RCC 7860 (cell line): ENCODE results near the gene NOS1AP.

Experiments
- DNase-seq: peaks from one replicate; pipeline ENCODE4 v3.0.0-alpha.2; 2015; ENCODE audit warnings: low spot score
- FAIRE-seq: peaks from 2 replicates; lab custom pipeline; 2012; peaks lifted over from hg19 to GRCh38; lab: Jason Lieb, UNC

Gene NOS1AP

DNA sequence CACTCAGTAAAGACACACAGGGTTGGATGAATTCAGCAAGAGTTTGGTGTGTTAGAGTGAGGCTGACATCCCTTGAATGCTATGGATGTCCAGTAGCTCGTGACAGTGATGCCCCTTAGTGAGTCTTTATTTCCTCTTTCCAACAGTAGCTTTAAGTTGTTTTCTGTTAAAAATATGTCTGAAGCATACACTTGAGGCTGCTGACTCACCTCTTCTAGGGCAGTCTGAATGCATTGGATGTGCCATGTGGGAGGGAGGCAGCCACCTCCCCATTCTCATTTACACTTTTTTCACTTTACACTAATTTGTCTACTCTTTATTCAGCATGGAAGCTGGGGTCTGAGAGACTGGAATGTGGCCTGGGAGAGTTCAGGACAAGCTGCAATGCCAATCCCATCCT, 17.6 kb downstream of the NOS1AP start:
- no peak for FAIRE-seq

GRCh38 chr1:162087574-162087973, 18.1 kb downstream of the NOS1AP start:
- DNase-seq, result no peak
- FAIRE-seq, result no peak

More for the DNA sequence above, 17.6 kb downstream of the NOS1AP start:
- DNase-seq, result no peak

GRCh38 chr1:162088281-162088969, 18.9 kb downstream of the NOS1AP start:
- no peak for FAIRE-seq
- DNase-seq, result no peak

- DNase-seq (no peak), FAIRE-seq (no peak)
Observed at GRCh38 chr1:162089748-162090147, 20.3 kb downstream of the NOS1AP start.

- DNase-seq (no peak), FAIRE-seq (no peak)
Observed at GRCh38 chr1:162090378-162090777, 20.9 kb downstream of the NOS1AP start.

DNA sequence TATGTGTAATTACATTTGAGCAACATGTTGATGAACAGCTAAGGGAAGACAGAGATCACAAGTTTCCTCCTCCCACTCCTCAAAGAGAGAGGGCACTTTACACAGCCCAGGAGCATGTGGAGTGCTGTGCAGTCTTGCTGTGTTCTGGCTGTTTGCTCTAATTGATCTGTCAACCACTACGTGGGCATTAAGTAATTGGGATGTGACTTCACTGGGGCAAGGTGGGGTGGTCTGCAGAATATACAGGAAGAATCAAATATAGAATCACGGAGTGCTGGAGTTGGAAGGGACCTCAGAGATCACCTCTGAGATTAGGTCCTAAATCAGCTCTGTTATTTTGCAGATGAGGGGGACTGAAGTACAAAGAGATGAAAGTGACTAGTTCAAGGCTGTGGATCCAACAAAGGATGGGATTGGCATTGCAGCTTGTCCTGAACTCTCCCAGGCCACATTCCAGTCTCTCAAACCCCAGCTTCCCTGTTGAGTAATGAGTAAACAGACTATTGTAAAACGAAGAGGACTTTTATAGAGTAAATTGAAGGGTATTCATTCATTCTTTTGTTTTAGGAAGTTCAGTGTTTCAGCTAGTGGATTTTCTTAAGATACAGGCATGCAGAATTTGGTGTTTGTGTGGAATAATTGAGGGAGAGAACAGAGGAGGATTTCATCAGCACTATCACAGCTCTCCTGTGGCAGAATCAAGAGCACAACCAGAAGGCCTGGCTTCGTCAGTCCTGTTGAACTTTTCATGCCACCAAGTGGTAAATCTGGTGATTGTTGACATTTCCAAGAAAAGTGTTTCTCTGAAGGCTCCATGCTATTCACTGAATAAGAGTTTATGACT, 22.4 kb downstream of the NOS1AP start:
- no peak for FAIRE-seq
- no peak for DNase-seq

DNA sequence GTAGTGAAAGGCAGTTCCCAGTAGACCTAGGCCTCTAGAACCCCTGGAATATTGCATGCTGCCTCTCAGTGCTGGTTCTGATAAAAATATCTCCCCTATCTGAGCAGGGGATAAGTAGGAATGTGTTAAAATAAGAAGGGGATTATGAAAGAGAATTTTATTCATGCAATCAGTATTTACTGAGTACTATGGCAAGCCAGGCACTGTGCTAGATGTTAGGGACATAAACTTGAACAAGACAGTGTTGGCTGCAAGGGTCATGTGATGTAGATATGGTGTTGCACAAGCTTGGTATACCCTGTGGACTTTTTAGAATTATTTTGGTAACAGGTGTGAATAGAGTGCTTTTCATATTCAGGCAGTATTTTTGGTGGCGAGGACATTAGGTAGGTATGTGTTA, 23.6 kb downstream of the NOS1AP start:
- FAIRE-seq, result no peak
- DNase-seq, result no peak

DNA sequence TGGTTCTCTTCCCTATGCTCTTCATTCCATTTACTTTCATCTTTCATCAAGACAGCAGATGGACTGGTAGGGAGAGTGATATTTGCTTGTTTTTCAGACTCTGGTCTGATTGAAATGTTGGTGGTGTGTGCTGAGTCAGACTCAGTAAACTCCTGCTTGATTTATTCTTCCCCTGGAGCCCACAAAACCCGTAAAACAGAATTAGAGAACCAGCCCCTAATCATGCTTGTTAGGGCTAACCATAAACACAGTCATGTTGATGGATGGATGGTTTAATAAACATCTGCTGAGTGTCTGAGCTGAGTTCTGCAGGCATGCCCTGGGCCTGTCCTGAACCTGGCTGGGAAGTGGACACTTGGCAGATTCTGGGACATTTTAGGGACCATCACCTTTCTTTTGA, 24.8 kb downstream of the NOS1AP start:
- FAIRE-seq (no peak), DNase-seq (no peak)

DNA sequence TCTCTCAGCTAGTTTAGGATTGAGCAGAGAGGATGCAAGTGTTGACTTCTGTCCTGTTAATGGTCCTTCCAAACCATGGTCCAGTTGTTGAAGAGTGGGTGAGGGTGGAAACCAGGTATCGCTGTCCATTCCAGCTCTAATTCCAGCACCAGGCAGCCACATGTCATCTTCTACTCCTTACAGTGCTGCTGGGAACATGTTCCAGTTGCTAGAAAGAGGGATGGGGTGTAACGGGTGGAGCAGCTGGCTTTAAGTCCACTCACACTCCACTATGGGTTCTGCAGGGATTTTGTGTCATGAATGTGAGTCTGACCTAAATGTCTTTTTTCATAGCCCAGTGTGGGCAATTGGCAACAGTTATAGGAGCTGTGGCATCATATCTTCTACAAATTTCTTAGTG, 25.2 kb downstream of the NOS1AP start:
- FAIRE-seq (no peak), DNase-seq (no peak)

- no peak for DNase-seq
- no peak for FAIRE-seq
Observed at GRCh38 chr1:162107911-162108310, 38.4 kb downstream of the NOS1AP start.

DNA sequence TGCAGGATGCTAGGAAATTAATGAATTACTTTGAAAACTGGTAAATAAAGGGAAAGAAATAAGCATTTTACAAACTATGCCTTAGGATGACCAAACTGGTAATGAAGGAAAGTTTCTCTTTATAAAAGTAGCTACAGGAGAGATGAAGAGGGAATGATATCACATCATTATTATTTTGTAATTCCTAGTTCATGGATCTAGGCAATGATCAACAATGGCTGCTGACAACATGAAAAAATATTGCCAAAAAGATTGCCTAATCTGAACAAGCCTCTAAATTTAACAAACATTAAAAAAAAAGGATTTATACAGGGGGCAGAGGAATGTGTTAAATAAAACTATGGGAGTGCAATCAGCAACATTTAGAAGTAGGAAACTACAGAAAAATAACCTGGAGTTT, 38.9 kb downstream of the NOS1AP start:
- DNase-seq (no peak), FAIRE-seq (no peak)

GRCh38 chr1:162110910-162111309, 41.4 kb downstream of the NOS1AP start:
- DNase-seq (no peak), FAIRE-seq (no peak)

DNA sequence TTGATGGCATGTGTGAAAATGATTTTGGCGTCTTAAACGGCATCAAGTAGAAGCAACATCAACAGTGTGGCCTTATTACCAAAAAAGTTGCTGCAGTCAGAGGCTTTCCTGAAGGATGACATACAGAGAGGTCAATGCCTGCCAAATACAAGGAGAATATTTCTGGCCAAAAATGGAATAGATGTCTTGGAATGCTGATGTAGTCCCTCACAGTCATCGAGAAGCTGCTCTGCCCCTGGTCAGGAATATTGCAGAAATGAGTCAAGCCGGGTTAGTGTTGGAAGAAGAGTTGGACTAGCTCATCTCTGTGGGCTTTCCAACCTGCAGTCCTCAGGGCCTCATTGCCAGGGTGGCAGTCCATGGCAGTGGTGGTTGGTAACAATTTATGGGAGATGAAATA, 42.1 kb downstream of the NOS1AP start:
- DNase-seq (no peak), FAIRE-seq (no peak)

DNA sequence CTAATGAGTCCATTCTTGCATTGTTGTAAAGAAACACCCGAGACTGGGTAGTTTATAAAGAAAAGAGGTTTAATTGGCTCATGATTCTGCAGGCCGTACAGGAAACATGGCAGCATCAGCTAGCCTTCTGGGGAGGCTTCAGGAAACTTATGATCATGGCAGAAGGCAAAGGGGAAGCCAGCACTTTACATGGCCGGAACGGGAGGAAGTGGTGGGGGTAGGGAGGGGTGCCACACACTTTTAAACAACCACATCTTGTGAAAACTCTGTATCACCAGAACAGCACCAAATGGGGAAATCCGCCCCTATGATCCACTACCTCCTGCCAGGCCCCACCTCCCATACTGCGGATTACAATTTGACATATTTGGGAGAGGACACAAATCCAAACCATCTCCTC, 43.9 kb downstream of the NOS1AP start:
- FAIRE-seq (no peak), DNase-seq (no peak)

DNA sequence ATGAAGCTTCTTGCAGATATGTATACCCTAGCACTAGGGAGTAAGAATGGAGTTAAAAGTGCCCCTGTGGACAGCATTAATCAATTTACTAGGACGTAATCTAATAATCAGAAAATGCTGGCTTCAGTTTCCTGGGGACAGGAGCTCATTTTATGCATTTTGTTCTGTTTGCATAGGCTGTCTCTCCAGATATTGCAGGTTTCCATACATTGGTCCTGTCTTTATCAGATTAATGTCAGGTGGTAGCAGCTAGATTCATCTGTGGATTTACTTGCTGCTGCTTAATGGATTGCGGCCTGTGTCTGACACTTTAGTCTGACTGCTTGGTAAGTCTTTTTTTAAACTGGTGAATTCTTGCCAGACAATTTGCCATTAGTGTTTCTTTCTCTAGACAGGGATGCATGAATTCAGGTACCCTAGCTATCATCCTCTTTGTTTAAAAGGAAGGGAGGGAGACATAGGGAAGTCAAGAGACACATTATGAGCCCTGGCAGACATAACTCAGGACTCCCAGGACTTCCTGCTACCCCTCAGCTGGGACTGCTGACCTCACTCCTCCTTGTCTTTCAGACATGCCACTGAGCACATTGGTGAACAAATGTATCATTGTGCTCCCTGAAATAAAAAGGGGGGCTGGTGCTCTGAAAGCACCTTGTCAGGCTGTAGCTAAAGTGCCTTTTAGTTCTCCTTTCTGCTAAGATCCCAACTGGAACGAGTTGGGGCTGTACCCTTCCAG, 47.7 kb downstream of the NOS1AP start:
- FAIRE-seq (no peak), DNase-seq (no peak)

- FAIRE-seq, result no peak
- DNase-seq, result no peak
Observed at GRCh38 chr1:162118063-162118462, 48.6 kb downstream of the NOS1AP start.

DNA sequence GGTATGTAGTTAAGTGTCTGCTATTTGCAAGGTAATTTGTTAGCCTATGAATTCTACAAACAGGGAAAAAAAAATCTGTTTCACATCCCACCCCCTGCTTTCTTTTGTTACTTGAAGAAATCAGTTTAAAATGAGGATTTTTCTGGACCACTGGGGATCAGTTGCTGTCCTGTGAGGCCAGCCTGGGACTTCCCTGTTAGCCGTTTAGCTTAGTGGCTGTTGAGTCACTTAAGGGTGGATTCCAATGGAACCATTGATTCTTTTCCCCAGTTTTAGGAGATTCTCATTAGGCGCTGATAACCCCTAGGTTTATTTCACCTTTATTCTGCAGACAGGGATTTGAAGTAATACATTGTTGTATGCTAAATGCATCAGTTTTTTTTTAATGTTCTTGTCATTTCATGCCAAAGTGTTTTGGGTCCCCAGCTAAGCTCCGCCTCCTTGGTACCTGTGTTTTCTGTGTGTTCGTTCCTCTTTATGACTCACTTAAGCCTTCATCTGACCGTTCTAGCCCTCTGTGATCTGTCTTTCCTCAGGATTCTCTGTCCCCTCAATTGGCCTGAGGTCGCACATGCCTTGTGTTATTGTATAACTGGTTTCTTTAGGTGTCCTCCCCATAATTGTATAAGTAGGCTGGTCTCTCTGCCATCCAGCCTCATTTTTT, 59.3 kb downstream of the NOS1AP start:
- DNase-seq (no peak), FAIRE-seq (no peak)

GRCh38 chr1:162130308-162130707, 60.8 kb downstream of the NOS1AP start:
- DNase-seq (no peak), FAIRE-seq (no peak)

GRCh38 chr1:162131400-162132321, 62.2 kb downstream of the NOS1AP start:
- no peak for DNase-seq
- FAIRE-seq, result no peak

DNA sequence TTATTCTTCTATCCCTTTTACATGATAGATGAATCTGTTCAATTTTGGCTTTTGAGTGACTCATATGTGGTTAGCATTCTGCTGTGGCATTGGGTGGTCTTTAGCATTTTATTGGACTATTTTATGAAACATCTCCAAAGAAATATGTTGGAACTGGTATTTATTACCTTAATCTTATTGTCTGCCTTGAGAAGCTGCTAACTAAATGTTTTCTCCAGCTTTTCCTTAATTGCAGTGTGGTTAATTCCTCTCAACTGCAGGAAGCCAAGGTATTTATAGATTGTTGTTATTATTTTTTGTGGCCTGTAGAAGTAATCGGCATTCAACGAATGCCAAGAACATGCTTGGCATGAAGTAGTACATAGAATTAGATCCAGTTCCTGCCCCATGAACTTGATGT, 64.1 kb downstream of the NOS1AP start:
- DNase-seq, result no peak
- no peak for FAIRE-seq
